ENCODE measurements around the gene PLXDC2.

- no peak for TF ChIP-seq PAX5 (IDR thresholded peaks at IDR 0.05; ENCODE audit: insufficient read depth, low read length, severe bottlenecking)
- TF ChIP-seq TAF1 (IDR thresholded peaks at IDR 0.05; ENCODE audit: low read depth, low read length) = no peak
- no peak for TF ChIP-seq POLR2AphosphoS5 (IDR thresholded peaks at IDR 0.05; ENCODE audit: low read depth, low read length)
Observed at GRCh38 chr10:19801369-19801768, 14.9 kb upstream of the PLXDC2 start.
